Measurements from ENCODE around the gene CA6.
"Not testable (repeated sequence)": the region's sequence is repeated elsewhere in the genome, so short reads cannot be mapped to it uniquely, and the experiment has no call there.

CA6 gene

DNA sequence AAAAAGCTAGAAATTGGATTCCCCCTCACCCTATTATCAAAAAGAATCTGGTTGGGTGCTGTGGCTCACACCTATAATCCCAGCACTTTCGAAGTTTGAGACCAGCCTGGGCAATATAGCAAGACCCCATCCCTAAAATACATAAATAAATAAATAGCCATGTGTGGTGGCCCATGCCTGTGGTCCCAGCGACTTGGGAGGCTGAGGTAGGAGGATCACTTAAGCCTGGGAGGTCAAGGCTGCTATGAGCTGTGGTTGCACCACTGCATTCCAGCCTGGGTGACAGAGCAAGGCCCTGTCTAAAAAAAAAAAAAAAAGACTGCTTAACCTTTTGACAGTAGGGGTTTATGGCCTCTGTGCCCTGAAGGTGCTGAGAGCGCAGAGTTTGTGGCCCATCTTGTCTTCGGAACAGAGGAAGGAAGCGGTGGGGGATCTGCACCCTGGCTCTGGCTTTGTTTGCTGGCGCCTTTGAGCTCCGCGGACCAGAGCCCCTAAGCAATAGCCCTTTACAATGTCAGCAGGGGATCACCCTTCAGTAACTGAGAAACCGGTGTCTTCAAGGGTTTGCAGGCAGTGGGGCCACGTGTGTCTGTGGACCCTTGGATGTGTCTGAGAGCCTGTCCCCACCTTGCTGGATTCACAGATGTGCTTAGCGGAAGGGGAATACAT, 58.5 kb downstream of the CA6 start:
- in situ Hi-C loops (cut with HindIII; ENCODE audit: low sequenced_read_pairs), result no loop called here

- in situ Hi-C loops (cut with HindIII; ENCODE audit: low sequenced_read_pairs), result no loop called here
These were observed 59.2 kb downstream of the CA6 start for GRCh38 chr1:9004700-9005394.

DNA sequence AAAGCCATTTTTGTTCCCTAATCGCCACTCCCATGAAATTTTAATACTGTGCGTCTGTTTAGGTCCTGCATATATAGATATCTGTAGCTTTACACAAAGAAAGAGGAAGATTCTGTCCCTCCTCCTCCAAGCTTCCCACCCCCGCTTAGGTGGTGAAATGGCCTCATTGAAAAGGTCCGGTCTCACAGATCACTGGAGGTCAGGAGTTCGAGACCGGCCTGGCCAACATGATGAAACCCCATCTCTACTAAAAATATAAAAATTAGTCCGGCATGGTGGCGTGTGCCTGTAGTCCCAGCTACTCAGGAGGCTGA, 59.7 kb downstream of the CA6 start:
- in situ Hi-C loops (cut with HindIII; ENCODE audit: low sequenced_read_pairs), result no loop called here

GRCh38 chr1:9006956-9007615, 61.4 kb downstream of the CA6 start:
- in situ Hi-C loops (cut with HindIII; ENCODE audit: low sequenced_read_pairs), result no loop called here

DNA sequence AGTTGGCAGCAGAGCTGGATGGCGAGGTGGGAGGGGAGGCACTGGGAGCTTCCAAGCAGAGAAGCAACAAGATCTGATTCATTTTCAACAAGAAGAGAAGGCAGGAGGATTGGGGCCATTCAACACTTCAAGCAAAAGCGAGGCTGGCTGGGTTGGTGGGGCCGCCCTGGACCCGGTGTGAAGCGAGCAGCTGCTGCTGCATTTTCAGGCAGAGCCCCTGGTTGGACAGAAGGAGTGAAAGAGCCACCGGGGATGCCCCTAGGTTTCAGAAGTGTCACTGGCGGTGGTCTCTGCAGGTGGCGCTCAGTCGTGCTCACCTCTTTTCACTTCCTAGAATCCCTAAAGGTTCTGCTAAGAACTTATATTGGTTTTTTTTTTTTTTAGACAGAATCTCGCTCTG, 62.6 kb downstream of the CA6 start:
- in situ Hi-C loops (cut with HindIII; ENCODE audit: low sequenced_read_pairs), result no loop called here

- in situ Hi-C loops (cut with HindIII; ENCODE audit: low sequenced_read_pairs), result no loop called here
These were observed 64.0 kb downstream of the CA6 start for GRCh38 chr1:9009438-9010370.

GRCh38 chr1:9010781-9011323, 65.2 kb downstream of the CA6 start:
- in situ Hi-C loops (cut with HindIII; ENCODE audit: low sequenced_read_pairs), result no loop called here

DNA sequence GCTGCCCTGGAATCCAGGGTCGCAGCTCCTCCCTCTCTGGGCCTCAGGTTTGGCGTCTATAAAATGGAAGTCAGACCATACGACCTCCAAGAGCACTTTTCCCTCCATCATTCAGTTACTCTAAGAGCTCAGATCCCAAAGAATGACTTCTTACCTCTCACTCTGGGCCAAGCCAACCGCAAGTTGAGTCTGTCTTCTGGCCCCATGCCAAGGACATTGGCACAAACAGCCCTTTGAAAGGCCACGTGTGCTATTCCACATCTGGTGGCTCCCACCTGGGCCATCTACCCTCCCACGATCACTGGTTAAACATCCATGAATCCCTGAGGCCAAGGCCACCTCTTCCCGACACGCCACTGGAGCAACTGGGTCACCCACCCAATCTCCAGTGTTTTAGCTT, 68.2 kb downstream of the CA6 start:
- in situ Hi-C loops (cut with HindIII; ENCODE audit: low sequenced_read_pairs), result no loop called here

- in situ Hi-C loops (cut with HindIII; ENCODE audit: low sequenced_read_pairs), result no loop called here
These were observed 69.1 kb downstream of the CA6 start for GRCh38 chr1:9014475-9015375.

DNA sequence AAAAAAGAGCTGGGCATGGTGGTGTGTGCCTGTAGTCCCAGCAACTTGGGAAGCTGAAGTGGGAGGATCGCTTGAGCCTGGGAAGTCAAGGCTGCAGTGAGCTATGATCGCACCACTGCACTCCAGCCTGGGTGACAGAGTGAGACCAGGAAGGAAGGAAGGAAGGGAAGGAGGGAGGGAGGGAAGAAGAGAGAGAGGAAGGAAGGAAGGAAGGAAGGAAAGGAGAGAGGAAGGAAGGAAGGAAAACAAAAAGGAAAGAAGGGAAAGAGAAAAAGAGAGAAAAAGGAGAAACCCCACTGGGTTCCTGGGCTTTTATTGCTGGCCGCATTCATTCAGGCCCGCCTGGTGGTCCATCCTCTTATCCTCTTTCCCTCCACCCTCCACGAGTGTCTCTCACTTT, 70.8 kb downstream of the CA6 start:
- in situ Hi-C loops (cut with HindIII; ENCODE audit: low sequenced_read_pairs), result no loop called here

- in situ Hi-C loops (cut with HindIII; ENCODE audit: low sequenced_read_pairs), result no loop called here
These were observed 72.7 kb downstream of the CA6 start for GRCh38 chr1:9018333-9018732.

DNA sequence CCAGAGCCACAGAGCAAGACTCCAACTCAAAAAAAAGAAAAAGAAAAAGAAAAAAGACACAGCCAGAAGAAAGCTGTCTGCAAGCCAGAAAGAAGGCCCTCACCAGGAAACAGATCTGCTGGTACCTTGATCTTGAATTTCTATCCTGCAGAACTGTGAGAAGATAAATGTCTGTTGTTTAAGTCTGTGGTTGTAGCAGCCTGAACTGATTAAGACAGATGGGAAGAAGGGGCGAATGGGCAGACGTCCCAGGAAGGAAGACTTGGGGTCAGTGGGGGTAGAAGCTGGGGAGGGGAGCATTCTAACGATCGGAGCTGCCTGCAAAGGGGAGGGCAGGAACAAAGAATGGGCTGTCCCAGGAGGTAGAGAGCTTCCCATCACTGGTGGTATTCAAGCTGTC, 74.2 kb downstream of the CA6 start:
- in situ Hi-C loops (cut with HindIII; ENCODE audit: low sequenced_read_pairs), result no loop called here

DNA sequence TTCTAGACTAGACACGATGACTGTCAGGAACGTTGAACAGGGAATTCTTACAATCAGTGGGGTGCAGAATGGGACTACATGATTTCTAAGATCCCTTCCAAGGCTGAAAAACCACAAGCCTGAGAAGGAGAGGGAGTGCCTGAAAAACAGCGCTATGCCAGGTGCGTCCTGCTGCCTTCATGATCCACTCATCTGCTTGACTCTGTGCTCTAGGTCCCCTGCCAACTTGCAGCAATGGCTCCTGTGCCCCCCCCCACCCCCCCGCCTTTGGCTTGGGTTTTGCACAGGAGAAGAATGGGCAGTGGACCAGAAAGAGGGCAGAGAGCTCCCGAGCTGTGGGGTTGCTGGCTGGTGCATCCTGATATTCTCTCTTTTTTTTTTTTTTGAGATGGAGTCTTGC, 74.6 kb downstream of the CA6 start:
- in situ Hi-C loops (cut with HindIII; ENCODE audit: low sequenced_read_pairs), result no loop called here

DNA sequence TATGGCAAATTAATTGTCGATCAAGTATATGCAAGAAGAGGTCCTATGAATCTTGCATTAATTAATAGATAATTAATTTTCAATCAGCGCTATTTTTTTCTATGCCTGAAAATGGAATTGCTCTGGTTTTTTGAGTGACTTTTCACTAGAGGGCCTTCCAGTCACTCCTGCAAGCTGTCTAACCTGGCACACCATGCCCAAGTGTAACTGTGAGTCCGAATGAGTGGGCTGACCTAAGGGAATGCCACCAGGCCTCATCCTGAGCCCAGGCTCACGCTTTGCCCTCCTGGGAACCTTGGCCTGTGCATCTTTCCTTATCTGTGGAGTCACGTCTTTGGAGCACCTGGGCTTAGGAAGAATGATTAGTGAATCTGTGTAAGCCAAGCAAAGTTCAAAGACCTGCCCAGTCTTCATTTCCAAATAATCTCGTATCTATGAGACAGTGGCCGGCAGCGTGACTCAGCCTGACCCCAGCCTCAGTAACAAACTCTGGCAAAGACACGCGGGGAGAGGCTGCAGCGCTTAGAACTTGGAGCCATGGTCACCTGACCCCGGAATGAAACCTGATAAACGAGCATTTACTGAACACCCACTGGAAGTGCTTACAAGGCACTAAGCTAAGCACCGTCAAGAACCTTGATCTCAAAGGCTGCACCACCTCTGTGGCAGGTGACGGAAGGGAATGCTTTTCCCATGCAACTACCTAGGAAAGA, 76.5 kb downstream of the CA6 start:
- in situ Hi-C loops (cut with HindIII; ENCODE audit: low sequenced_read_pairs), result not testable (repeated sequence)

GRCh38 chr1:9022773-9023172, 77.1 kb downstream of the CA6 start:
- in situ Hi-C loops (cut with HindIII; ENCODE audit: low sequenced_read_pairs), result no loop called here
